Immature natural killer cell (primary cell): ENCODE data around the gene TEX14. TPM values are rescaled to one million over a fixed set of nuclear protein-coding genes. Genes with fewer than 3 reads are reported as not detected.
"Not testable (repeated sequence)": the region's sequence is repeated elsewhere in the genome, so short reads cannot be mapped to it uniquely, and the experiment has no call there.

ENCODE experiments used
- DNase-seq, 3 donors: peaks; one replicate each; pipeline ENCODE4 v3.0.0; 2022; ENCODE audit warnings: mixed read lengths in 1 of 3
- H3K27ac Mint-ChIP-seq, 6 donors: one replicate each; pipeline ENCODE4 v1.8.0; 2020; ENCODE audit warnings: mixed read lengths in 6 of 6, mild to moderate bottlenecking in 5 of 6, inconsistent platforms in 4 of 6, moderate library complexity in 3 of 6
- H3K27me3 Mint-ChIP-seq, 3 donors: one replicate each; pipeline ENCODE4 v1.8.0; 2020 to 2021; ENCODE audit warnings: low read depth in 3 of 3, mild to moderate bottlenecking in 3 of 3, mixed read lengths in 3 of 3, moderate library complexity in 3 of 3, inconsistent platforms in 1 of 3
- H3K36me3 Mint-ChIP-seq, 3 donors: one replicate each; pipeline ENCODE4 v1.8.0; 2020; ENCODE audit warnings: mixed read lengths in 3 of 3, inconsistent platforms in 2 of 3, mild to moderate bottlenecking in 2 of 3
- H3K4me1 Mint-ChIP-seq, 2 donors: one replicate each; pipeline ENCODE4 v1.8.0; 2020; ENCODE audit warnings: inconsistent platforms in 2 of 2, mild to moderate bottlenecking in 2 of 2, mixed read lengths in 2 of 2, moderate library complexity in 1 of 2
- H3K4me3 Mint-ChIP-seq, 5 donors: one replicate each; pipeline ENCODE4 v1.8.0; 2020; ENCODE audit warnings: mild to moderate bottlenecking in 5 of 5, mixed read lengths in 5 of 5, inconsistent platforms in 3 of 5, moderate library complexity in 3 of 5
- H3K9me3 Mint-ChIP-seq, 6 donors: one replicate each; pipeline ENCODE4 v1.8.0; 2020; ENCODE audit warnings: mild to moderate bottlenecking in 6 of 6, mixed read lengths in 6 of 6, inconsistent platforms in 4 of 6, moderate library complexity in 3 of 6
- polyA plus RNA-seq, 3 donors: library from polyadenylated mRNA; unstranded; fragments of 300-500 nt; fragmentation: Illumina TruSeq; gene quantifications; one replicate each; pipeline ENCODE4 v1.2.3, GENCODE V29; 2021

TEX14 gene
- polyA plus RNA-seq, 3 donors from 2014 or later, result not detected

DNA sequence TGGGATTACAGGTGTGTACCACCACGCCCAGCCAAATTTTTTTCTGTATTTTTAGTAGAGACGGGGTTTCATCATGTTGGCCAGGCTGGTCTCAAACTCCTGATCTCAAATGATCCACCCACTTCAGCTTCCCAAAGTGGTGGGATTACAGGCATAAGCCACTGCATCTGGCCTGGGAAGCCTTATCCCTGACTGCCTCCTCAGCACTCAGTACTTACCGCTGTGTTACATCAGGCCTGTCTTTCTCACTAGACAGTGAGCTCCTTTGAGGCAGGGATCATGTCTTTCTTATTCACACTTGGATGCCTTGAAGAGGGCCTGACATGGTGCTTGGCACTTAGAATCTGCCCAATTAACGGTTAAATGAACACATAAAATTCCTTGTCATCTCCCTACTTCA lies 121.1 kb downstream of the TEX14 start:
- H3K27me3 Mint-ChIP-seq, result peaks cover 2 to 4% (median 3%) of the 10 kb centered on the region in 3 donors
- H3K9me3 Mint-ChIP-seq, result no peaks in the 10 kb centered on the region
- DNase-seq, result no peak
- H3K4me1 Mint-ChIP-seq, result no peaks in the 10 kb centered on the region
- H3K4me3 Mint-ChIP-seq, result no peak overlapping the region
- no peaks in the 10 kb centered on the region for H3K36me3 Mint-ChIP-seq
- no peak overlapping the region for H3K27ac Mint-ChIP-seq

DNA sequence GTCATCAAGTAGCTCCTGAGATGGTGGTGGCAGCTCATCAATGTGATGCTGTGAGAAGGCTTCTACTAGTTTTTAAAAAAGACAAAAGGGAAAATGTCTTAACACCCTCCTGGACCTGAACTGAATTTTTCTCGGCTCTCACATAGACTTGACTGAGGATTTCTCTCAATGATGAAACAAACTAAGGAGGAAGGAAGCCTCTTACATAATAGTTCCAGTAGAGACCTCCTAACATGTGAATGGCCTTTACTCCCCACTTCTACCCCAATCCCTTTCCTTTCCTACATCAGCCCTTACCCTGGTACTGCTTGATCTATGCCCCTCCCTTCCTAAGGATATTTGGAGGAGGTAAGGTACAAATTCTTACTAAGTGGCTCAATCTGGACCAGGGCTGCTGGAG lies 122.6 kb downstream of the TEX14 start:
- no peak for DNase-seq
- Mint-ChIP-seq H3K4me1 (no peaks in the 10 kb centered on the region), H3K9me3 (no peaks in the 10 kb centered on the region)

DNA sequence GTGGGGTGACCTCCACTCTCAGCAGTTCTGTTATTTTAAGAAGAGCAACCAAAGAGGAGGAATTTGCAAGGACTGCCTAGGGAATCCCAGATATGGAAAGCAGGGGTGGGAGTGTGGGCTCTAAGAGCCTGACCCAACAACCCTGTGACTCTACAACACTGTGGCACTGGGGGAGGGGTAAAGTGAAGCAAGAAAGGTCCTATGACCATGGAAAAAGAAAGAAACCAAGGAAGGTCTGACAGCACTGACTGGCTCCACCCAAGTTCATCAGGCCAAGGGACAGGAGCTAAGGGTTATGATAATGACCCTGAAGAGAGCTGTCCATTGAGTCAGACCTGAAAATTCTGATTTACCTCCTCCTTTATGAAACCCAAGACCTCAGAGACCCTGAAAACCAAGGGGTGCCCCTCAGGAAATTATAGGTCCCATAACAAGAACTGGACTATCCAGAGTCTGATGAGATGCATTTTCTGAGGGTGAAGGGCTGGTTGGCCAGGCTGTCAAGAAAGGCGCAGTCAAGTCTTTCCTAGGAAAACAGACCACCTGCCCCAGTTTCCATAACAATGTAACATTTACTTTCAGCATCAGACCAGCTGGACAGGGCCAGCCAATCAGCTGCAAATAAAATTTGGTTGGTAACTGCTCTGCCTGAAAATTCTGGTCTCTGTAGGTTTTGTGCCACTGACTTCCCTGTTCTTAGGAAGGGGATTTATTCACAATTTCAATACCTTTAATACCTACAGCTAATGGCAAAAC lies 123.6 kb downstream of the TEX14 start:
- H3K27me3 Mint-ChIP-seq, result peaks cover 0 to 4% (median 3%) of the 10 kb centered on the region in 3 donors
- H3K4me1 Mint-ChIP-seq, result no peaks in the 10 kb centered on the region
- no peak overlapping the region for H3K27ac Mint-ChIP-seq
- DNase-seq, result no peak
- H3K36me3 Mint-ChIP-seq, result no peaks in the 10 kb centered on the region
- H3K9me3 Mint-ChIP-seq, result no peaks in the 10 kb centered on the region
- H3K4me3 Mint-ChIP-seq, result no peak overlapping the region

More for the DNA sequence above, 122.6 kb downstream of the TEX14 start:
- no peak overlapping the region for H3K4me3 Mint-ChIP-seq
- H3K27me3 Mint-ChIP-seq, result peaks cover 0 to 4% (median 3%) of the 10 kb centered on the region in 3 donors
- no peak overlapping the region for H3K27ac Mint-ChIP-seq
- no peaks in the 10 kb centered on the region for H3K36me3 Mint-ChIP-seq

DNA sequence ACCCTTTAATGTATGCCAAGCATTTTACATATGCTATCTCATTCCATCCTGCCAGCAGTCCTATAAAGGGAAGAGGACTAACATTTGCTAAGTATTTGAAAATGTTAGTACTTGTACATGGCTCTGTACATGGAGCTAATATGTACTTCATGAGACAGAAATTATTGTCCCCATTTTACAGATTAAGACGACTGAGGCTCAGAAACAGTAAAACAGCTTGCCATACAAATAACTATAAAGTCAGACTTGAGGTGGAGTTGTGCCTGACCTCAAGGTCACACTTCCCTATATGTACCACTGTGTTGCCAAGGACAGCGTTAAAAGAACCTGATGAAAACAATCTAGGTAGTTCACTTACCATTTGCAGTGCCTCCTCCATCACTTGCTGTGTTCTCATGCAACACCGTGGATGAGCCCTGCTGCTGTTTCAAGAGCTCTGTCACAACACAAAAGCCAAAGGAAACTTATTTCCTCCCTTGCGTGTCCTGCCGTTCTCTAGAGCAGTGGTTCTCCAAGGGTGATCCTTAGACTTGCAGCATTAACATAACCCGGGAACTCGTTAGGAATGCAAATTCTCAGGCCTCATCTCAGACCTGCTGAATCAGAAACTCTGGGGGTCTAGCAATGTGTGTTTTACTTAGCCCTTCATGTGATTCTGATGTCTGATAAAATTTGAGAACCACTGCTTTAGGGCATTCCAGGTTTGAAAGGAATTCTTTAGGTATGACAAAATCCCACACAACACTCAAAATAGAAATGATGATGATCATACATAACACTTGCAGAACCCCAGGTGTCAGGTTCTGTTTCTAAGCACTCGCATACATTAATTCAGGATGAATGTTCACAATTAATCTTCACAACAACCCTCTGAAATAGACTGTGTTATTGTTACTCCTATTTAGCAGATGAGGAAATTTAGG lies 126.2 kb downstream of the TEX14 start:
- no peak for DNase-seq
- Mint-ChIP-seq H3K4me3 (no peak overlapping the region), H3K9me3 (no peaks in the 10 kb centered on the region), H3K36me3 (no peaks in the 10 kb centered on the region), H3K27me3 (peaks cover 0 to 3% (median 2%) of the 10 kb centered on the region in 3 donors), H3K27ac (no peak overlapping the region), H3K4me1 (no peaks in the 10 kb centered on the region)

DNA sequence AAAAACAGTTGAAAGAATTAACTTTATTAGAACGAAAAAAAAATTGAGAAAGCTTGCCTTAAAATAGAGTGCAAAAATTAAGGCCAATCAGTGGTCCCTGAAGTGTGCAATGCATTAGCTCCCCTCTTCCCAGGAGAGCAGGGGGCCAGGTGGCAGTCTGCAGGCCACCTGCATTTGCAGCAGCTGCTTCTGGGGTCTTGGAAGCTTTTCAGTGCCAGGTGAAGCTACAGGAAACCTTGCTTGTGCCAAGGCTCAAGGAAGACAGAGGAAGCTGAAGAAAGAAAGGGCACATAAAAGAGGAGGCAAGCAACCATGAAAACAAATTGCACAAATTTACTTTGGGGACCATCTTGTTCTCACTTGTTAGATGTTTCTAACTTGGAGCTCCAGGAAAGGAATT lies 126.9 kb downstream of the TEX14 start:
- no peak overlapping the region for H3K4me3 Mint-ChIP-seq
- no peak overlapping the region for H3K27ac Mint-ChIP-seq
- no peaks in the 10 kb centered on the region for H3K9me3 Mint-ChIP-seq
- DNase-seq, result no peak
- H3K27me3 Mint-ChIP-seq, result peaks cover 0 to 3% (median 2%) of the 10 kb centered on the region in 3 donors
- H3K36me3 Mint-ChIP-seq, result no peaks in the 10 kb centered on the region
- no peaks in the 10 kb centered on the region for H3K4me1 Mint-ChIP-seq

GRCh38 chr17:58564243-58564642 lies 127.6 kb downstream of the TEX14 start:
- no peaks in the 10 kb centered on the region for H3K36me3 Mint-ChIP-seq
- no peak overlapping the region for H3K27ac Mint-ChIP-seq
- H3K9me3 Mint-ChIP-seq, result no peaks in the 10 kb centered on the region
- H3K27me3 Mint-ChIP-seq, result peaks cover 0 to 2% (median 1%) of the 10 kb centered on the region in 3 donors
- DNase-seq, result no peak
- H3K4me1 Mint-ChIP-seq, result no peaks in the 10 kb centered on the region
- no peak overlapping the region for H3K4me3 Mint-ChIP-seq

- Mint-ChIP-seq H3K27ac (no peak overlapping the region), H3K36me3 (no peaks in the 10 kb centered on the region), H3K4me1 (peaks cover 0 to 4% of the 10 kb centered on the region in 2 donors), H3K4me3 (no peak overlapping the region), H3K9me3 (no peaks in the 10 kb centered on the region), H3K27me3 (no peaks in the 10 kb centered on the region)
- DNase-seq, result no peak
These were observed 131.3 kb downstream of the TEX14 start for GRCh38 chr17:58560511-58560910.

GRCh38 chr17:58557981-58558380 lies 133.9 kb downstream of the TEX14 start:
- Mint-ChIP-seq H3K36me3 (peaks cover 0 to 2% (median 0%) of the 10 kb centered on the region in 3 donors), H3K4me1 (peaks cover 0 to 4% of the 10 kb centered on the region in 2 donors), H3K27ac (no peak overlapping the region), H3K9me3 (no peaks in the 10 kb centered on the region), H3K27me3 (no peaks in the 10 kb centered on the region), H3K4me3 (no peak overlapping the region)
- DNase-seq, result no peak

- H3K4me1 Mint-ChIP-seq, result peaks cover 0 to 4% of the 10 kb centered on the region in 2 donors
- H3K27me3 Mint-ChIP-seq, result peaks cover 0 to 2% (median 0%) of the 10 kb centered on the region in 3 donors
- H3K36me3 Mint-ChIP-seq, result peaks cover 0 to 4% (median 0%) of the 10 kb centered on the region in 3 donors
- no peak overlapping the region for H3K4me3 Mint-ChIP-seq
- no peak overlapping the region for H3K27ac Mint-ChIP-seq
- DNase-seq, result no peak
- H3K9me3 Mint-ChIP-seq, result no peaks in the 10 kb centered on the region
These were observed 135.0 kb downstream of the TEX14 start for GRCh38 chr17:58556833-58557250.

DNA sequence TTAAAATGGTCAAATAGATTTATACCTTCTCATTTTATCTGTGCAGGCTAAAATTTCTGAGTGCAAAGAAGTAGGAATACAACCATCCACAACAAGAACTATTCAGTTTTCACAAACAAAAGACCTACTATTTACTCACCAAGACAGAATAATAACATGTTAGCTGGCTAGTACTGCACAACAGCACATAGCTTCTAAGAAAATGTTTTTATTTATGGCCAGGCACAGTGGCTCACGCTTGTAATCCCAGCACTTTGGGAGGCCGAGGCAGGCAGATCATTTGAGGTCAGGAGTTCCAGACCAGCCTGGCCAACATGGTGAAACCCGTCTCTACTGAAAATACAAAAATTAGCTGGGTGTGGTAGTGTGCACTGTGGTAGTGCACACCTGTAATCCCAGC lies 136.7 kb downstream of the TEX14 start:
- not testable (repeated sequence) for H3K36me3 Mint-ChIP-seq, H3K4me1 Mint-ChIP-seq, H3K4me3 Mint-ChIP-seq, H3K27ac Mint-ChIP-seq, H3K27me3 Mint-ChIP-seq, DNase-seq, H3K9me3 Mint-ChIP-seq

GRCh38 chr17:58541249-58541648 lies 150.6 kb downstream of the TEX14 start:
- DNase-seq, result no peak
- no peaks in the 10 kb centered on the region for H3K36me3 Mint-ChIP-seq
- no peak overlapping the region for H3K27ac Mint-ChIP-seq
- H3K4me3 Mint-ChIP-seq, result no peak overlapping the region
- H3K4me1 Mint-ChIP-seq, result no peaks in the 10 kb centered on the region
- no peaks in the 10 kb centered on the region for H3K9me3 Mint-ChIP-seq
- peaks cover 2 to 3% (median 2%) of the 10 kb centered on the region in 3 donors for H3K27me3 Mint-ChIP-seq

DNA sequence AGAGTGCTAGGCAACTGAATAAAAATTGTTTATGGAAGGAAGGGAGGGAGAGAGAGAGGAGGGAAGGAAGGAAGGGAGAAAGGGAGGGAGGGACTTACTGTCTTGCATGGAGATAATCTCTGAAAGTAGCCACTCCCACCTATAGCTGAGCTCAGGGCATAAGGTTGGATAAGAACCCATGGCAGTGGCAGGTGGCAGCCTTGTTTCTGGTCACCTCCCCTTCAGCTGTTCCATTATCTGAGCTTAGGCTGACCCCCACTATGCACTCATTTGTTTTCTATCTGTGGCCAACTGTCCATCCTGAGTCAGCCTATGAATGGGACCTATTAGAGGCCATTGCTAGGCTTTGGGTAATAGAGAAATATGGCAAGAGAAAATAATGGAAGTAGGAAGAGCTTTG lies 152.1 kb downstream of the TEX14 start:
- Mint-ChIP-seq H3K27ac (no peak overlapping the region), H3K36me3 (no peaks in the 10 kb centered on the region), H3K4me3 (no peak overlapping the region), H3K27me3 (peaks cover 2 to 3% (median 2%) of the 10 kb centered on the region in 3 donors), H3K4me1 (no peaks in the 10 kb centered on the region), H3K9me3 (no peaks in the 10 kb centered on the region)
- no peak for DNase-seq

GRCh38 chr17:58538811-58539409 lies 152.9 kb downstream of the TEX14 start:
- Mint-ChIP-seq H3K4me1 (no peaks in the 10 kb centered on the region), H3K36me3 (no peaks in the 10 kb centered on the region), H3K4me3 (no peak overlapping the region), H3K27ac (no peak overlapping the region), H3K27me3 (peaks cover 2 to 6% (median 4%) of the 10 kb centered on the region in 3 donors), H3K9me3 (no peaks in the 10 kb centered on the region)
- DNase-seq, result no peak

GRCh38 chr17:58537266-58537665 lies 154.6 kb downstream of the TEX14 start:
- DNase-seq, result no peak
- Mint-ChIP-seq H3K9me3 (no peaks in the 10 kb centered on the region), H3K4me1 (peaks cover 0 to 3% of the 10 kb centered on the region in 2 donors), H3K27me3 (peaks cover 2 to 6% (median 4%) of the 10 kb centered on the region in 3 donors), H3K27ac (no peak overlapping the region), H3K4me3 (no peak overlapping the region), H3K36me3 (no peaks in the 10 kb centered on the region)
